H1 (cell line): ENCODE results near the gene ZWILCH. TPM values are rescaled to one million over a fixed set of nuclear protein-coding genes. Genes with fewer than 3 reads are reported as not detected.

ENCODE experiments used
- EGR1 ChIP-seq: IDR thresholded peaks from 2 replicates; pipeline ENCODE4 v1.6.1; 2011; ENCODE audit warnings: low read depth, low read length, borderline replicate concordance
- HDAC6 ChIP-seq: IDR thresholded peaks from one replicate; pipeline ENCODE4 v1.7.1; 2012; ENCODE audit warnings: low read depth, mild to moderate bottlenecking, inconsistent platforms, low read length, moderate library complexity
- JUND ChIP-seq: IDR thresholded peaks from 2 replicates; pipeline ENCODE4 v1.6.1; 2011; ENCODE audit warnings: mild to moderate bottlenecking, improper control_type of control experiment, low read length
- KDM1A ChIP-seq: fragments of 200-600, 300-600 bp; sonication (generic); IDR thresholded peaks from 2 replicates; pipeline ENCODE4 v1.7.1; 2016; ENCODE audit warnings: mild to moderate bottlenecking, low read length, borderline replicate concordance
- SP4 ChIP-seq: IDR thresholded peaks from 2 replicates; pipeline ENCODE4 v1.6.1; 2012; ENCODE audit warnings: low read length, inconsistent platforms
- polyA plus RNA-seq, 7 experiments: library from polyadenylated mRNA; depleted of rRNA in 3 of 7; stranded (reverse) in 5 of 7; unstranded in 2 of 7; fragments of >200 nt in 5 of 7; fragments of 200-250 nt in 2 of 7; gene quantifications; 1 replicate in 5 of 7; 2 replicates in 1 of 7; 4 replicates in 1 of 7; pipeline versions ENCODE4 v1.2.1 to v1.2.3, GENCODE V29; 2011 to 2013; ENCODE audit warnings: missing spikeins in 2 of 7, mixed read lengths in 2 of 7
- total RNA-seq: library from RNA; stranded (reverse); fragmentation: NEBNext Ultra II Directional; extraction: Animal tissue kit (Norgen Biotek cat#: 25700); gene quantifications from 2 replicates; pipeline ENCODE4 v1.2.1, GENCODE V29; 2021

The ZWILCH gene
- total and polyA plus RNA-seq, 2 of the 8 experiments (the other 6 are each of a cell fraction or from before 2014, with no cell fraction given): 18.1 to 61.5 TPM

DNA sequence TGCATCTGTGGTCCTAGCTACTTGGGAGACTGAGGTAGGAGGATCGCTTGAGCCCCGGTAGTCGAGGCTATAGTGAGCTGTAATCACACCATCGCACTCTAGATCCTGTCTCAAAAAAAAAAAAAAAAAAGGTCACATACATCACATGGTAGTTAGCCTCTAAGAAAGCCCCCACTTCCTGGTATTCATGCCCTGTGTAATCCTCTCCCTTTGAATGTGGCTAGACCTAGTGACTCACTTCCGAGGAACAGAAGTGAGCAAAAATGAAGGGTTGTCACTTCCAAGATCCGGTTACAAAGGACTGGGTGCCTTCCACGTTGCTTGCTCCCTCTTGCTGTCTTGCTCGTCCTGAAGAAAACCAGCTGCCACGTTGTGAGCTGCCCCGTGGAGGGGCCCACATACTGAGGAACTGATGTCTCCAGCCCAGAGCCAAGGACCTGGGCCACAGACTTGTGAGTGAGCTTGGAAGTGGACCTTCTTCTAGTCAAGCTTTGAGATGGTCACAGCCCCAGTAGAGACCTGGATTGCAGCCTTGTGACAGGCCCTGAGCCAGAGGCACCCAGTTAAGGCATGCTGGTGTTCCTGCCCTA is 73.3 kb downstream of the ZWILCH start (continued):
- no peak for TF ChIP-seq KDM1A
- TF ChIP-seq SP4: no peak
- TF ChIP-seq EGR1: no peak
- TF ChIP-seq JUND: no peak
- TF ChIP-seq HDAC6: no peak
